Calu3 (cell line): Measurements from ENCODE around the gene SLC17A1. TPM values are rescaled to one million over a fixed set of nuclear protein-coding genes. Genes with fewer than 3 reads are reported as not detected.
"Not testable (repeated sequence)": the region's sequence is repeated elsewhere in the genome, so short reads cannot be mapped to it uniquely, and the experiment has no call there.

Source experiments
- BruUV-seq: library from RNA; stranded (reverse); fragments of 400-500 nt; replicated peaks from 2 replicates; lab custom pipeline; 2021; lab: Mats Ljungman, UMichigan
- CTCF ChIA-PET: fragments of 300-600 bp; sonication (Branson Sonifier 250); formaldehyde crosslinking; loops from one replicate; lab custom pipeline; 2022; ENCODE audit warnings: antibody characterized with exemption; lab: Charles Lee
- DNase-seq: peaks from one replicate; pipeline ENCODE4 v3.0.0; 2022
- H3K27ac Mint-ChIP-seq: one replicate; pipeline ENCODE4 v1.8.0; 2022; ENCODE audit warnings: mixed read lengths; ENCODE audit not compliant: unreplicated experiment
- H3K27me3 Mint-ChIP-seq: one replicate; pipeline ENCODE4 v1.8.0; 2022; ENCODE audit warnings: mixed read lengths; ENCODE audit not compliant: unreplicated experiment
- H3K36me3 Mint-ChIP-seq: one replicate; pipeline ENCODE4 v1.8.0; 2022; ENCODE audit warnings: mild to moderate bottlenecking, moderate library complexity, mixed read lengths; ENCODE audit not compliant: insufficient read depth, unreplicated experiment
- H3K4me1 Mint-ChIP-seq: one replicate; pipeline ENCODE4 v1.8.0; 2022; ENCODE audit warnings: mild to moderate bottlenecking, low read depth, mixed read lengths; ENCODE audit not compliant: unreplicated experiment
- H3K4me3 Mint-ChIP-seq: one replicate; pipeline ENCODE4 v1.8.0; 2022; ENCODE audit warnings: mild to moderate bottlenecking, low read depth, moderate library complexity, mixed read lengths; ENCODE audit not compliant: unreplicated experiment
- H3K9me3 Mint-ChIP-seq: one replicate; pipeline ENCODE4 v1.8.0; 2022; ENCODE audit warnings: low read depth, mixed read lengths; ENCODE audit not compliant: unreplicated experiment
- CTCF ChIP-seq: fragments of 200-600 bp; IDR thresholded peaks from one replicate; pipeline ENCODE4 v1.8.0; 2022; ENCODE audit warnings: antibody characterized with exemption; ENCODE audit not compliant: unreplicated experiment
- intact Hi-C: fragments of 100-400 bp; cut with micrococcal nuclease; formaldehyde crosslinking; loops from one replicate; pipeline ENCODE4 v1.10.0; 2022; ENCODE audit not compliant: unreplicated experiment
- total RNA-seq: library from RNA; stranded (reverse); gene quantifications from 2 replicates; pipeline ENCODE4 v1.2.3, GENCODE V29; 2022

Gene SLC17A1
- total RNA-seq, 1 experiment from 2014 or later: not detected

DNA sequence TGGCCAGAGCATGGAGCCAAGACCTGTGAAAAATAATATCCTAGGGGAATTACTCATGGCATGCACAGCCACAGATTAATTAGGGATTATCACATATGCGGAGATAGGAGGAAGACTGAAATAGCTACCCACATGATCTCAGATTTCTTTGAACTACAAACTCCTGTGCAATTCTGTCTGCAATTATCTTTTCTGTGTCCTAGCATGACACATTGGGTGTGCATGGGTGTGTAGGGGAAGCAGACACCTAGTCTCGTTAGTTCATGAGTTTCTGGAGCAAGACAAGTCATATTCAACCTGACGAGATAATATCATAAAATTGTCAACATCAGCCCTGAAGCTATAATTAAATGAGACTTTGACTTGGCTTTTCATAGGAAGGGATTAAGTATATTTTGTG lies 80.9 kb downstream of the SLC17A1 start:
- CTCF ChIA-PET: interaction anchor here (0.9 kb wide), 1 partner anchor 127 kb away, joined by 3 read pairs; no protein-coding TSS in a partner anchor
- H3K27me3 Mint-ChIP-seq: no peaks in the 10 kb centered on the region
- H3K36me3 Mint-ChIP-seq: peaks cover 5% of the 10 kb centered on the region
- no peak for TF ChIP-seq CTCF
- peaks cover 3% of the 10 kb centered on the region for H3K9me3 Mint-ChIP-seq
- intact Hi-C loops: no loop called here
- H3K27ac Mint-ChIP-seq: no peak overlapping the region
- peaks cover 64% of the 10 kb centered on the region for H3K4me1 Mint-ChIP-seq
- no peak overlapping the region for H3K4me3 Mint-ChIP-seq
- DNase-seq: no peak
- BruUV-seq: no TSS peak

DNA sequence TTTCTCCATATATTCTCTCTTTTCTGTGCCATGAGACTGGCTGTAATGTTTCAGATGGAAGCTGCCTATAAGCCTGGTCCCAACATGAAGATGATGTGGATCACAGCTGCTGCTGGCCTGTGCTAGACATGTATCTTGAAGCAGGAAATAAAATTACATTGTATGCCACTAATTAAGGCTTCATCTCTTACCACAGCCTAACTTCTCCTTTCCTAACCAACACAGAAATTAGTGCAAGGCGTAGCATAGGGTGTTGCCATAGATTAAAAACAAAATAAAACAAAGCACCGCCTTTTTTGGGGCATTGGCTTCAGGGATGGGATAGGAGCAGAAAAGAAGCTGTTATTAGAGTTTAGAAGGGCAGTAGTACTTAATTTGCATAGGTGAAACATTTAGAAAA lies 82.0 kb downstream of the SLC17A1 start:
- Mint-ChIP-seq H3K9me3 (peaks cover 3% of the 10 kb centered on the region), H3K36me3 (peaks cover 5% of the 10 kb centered on the region), H3K27me3 (no peaks in the 10 kb centered on the region), H3K4me3 (no peak overlapping the region), H3K27ac (no peak overlapping the region), H3K4me1 (peaks cover 53% of the 10 kb centered on the region)
- no peak for TF ChIP-seq CTCF
- CTCF ChIA-PET: interaction anchor here (0.6 to 0.9 kb wide), 5 partner anchors 9 to 158 kb away, joined by 3 to 9 read pairs (median 5); partner anchors contain the start of gene SLC17A1
- DNase-seq: no peak
- no TSS peak for BruUV-seq
- intact Hi-C loops: no loop called here

DNA sequence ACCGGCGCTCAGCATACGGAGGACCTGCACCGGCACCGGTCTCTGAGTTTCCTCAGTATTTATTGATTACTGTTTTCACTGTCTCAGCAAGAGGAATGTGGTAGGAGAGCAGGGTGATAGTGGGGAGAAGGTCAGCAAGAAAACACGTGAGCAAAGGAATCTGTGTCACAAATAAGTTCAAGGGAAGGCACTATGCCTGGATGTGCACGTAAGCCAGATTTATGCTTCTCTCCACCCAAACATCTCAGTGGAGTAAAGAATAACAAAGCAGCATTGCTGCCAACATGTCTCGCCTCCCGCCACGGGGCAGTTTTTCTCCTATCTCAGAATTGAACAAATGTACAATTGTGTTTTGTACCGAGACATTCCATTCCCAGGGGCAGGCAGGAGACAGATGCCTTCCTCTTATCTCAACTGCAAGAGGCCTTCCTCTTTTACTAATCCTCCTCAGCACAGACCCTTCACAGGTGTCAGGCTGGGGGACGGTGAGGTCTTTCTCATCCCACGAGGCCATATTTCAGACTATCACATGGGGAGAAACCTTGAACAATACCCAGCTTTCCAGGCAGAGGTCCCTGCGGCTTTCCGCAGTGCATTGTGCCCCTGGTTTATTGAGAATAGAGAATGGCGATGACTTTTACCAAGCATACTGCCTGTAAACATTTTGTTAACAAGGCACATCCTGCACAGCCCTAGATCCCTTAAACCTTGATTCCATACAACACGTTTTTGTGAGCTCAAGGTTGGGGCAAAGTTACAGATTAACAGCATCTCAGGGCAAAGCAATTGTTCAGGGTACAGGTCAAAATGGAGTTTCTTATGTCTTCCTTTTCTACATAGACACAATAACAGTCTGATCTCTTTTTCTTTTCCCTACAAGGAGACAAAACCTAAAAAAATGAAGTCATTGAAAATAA lies 83.0 kb downstream of the SLC17A1 start:
- CTCF ChIA-PET: interaction anchor here (0.9 kb wide), 1 partner anchor 20 kb away, joined by 3 read pairs; no protein-coding TSS in a partner anchor
- peak overlapping the region; percentile 22 for H3K27ac Mint-ChIP-seq

GRCh38 chr6:25748049-25748448 lies 83.8 kb downstream of the SLC17A1 start:
- H3K4me1 Mint-ChIP-seq: peaks cover 48% of the 10 kb centered on the region
- no peaks in the 10 kb centered on the region for H3K9me3 Mint-ChIP-seq
- no TSS peak for BruUV-seq
- no peak for DNase-seq
- CTCF ChIA-PET: no interaction called here
- intact Hi-C loops: no loop called here
- peaks cover 5% of the 10 kb centered on the region for H3K36me3 Mint-ChIP-seq
- H3K4me3 Mint-ChIP-seq: peak overlapping the region; percentile 40
- no peak for TF ChIP-seq CTCF
- no peaks in the 10 kb centered on the region for H3K27me3 Mint-ChIP-seq
- H3K27ac Mint-ChIP-seq: peak overlapping the region; percentile 22

More for the DNA sequence above, 83.0 kb downstream of the SLC17A1 start:
- H3K9me3 Mint-ChIP-seq, BruUV-seq, H3K27me3 Mint-ChIP-seq, H3K36me3 Mint-ChIP-seq, intact Hi-C loops: not testable (repeated sequence)
- Mint-ChIP-seq H3K4me1 (peaks cover 50% of the 10 kb centered on the region), H3K4me3 (peak overlapping the region; percentile 40)
- DNase-seq: peak; percentile 31
